Upper lobe of left lung (tissue), 4 donors: ENCODE data around the gene ERC1.

Experiments
- EP300 ChIP-seq, 4 donors: sonication (generic); formaldehyde crosslinking; IDR thresholded peaks; one replicate each; pipeline ENCODE4 v1.5.1; 2017; ENCODE audit warnings: antibody characterized with exemption in 4 of 4, control low read depth in 2 of 4
- POLR2AphosphoS5 ChIP-seq, 2 donors: sonication (generic); formaldehyde crosslinking; IDR thresholded peaks; one replicate each; pipeline ENCODE4 v1.5.1; 2017; ENCODE audit warnings: antibody characterized with exemption in 2 of 2
- TF ChIP-seq, protein P1 (sequence below), 6 experiments: fragments of 450-650 bp in 4 of 6; fragments of 200-600 bp in 2 of 6; sonication (generic) in 2 of 6; IDR thresholded peaks; one replicate each; pipeline ENCODE4 v1.5.1; 2016 to 2019; ENCODE audit warnings: antibody characterized with exemption in 6 of 6

DNA sequence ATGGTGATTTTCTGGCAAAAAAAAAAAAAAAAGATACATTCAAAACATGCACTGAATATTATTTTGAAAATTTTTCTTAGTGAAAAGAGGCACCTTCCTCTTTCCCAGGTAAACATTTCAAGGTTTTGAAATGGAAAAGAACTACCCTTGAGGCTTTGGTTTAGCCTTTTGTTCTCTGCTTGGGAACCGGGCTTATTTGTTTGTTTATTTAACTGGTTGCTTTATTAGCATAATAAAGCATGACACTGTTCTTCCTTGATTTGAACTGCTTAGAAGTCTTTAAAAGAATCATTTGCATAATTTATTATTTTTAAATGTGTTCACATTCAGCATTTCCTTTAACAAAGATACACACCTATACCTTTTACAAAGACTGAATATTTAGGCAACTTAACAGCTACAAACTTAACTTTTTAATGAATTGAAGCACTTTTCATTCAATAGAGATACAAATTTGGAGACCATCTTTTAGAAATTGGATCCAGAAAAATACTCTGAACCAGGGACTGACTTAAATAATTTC lies 428.9 kb downstream of the ERC1 start:
- TF ChIP-seq, protein P1, sequence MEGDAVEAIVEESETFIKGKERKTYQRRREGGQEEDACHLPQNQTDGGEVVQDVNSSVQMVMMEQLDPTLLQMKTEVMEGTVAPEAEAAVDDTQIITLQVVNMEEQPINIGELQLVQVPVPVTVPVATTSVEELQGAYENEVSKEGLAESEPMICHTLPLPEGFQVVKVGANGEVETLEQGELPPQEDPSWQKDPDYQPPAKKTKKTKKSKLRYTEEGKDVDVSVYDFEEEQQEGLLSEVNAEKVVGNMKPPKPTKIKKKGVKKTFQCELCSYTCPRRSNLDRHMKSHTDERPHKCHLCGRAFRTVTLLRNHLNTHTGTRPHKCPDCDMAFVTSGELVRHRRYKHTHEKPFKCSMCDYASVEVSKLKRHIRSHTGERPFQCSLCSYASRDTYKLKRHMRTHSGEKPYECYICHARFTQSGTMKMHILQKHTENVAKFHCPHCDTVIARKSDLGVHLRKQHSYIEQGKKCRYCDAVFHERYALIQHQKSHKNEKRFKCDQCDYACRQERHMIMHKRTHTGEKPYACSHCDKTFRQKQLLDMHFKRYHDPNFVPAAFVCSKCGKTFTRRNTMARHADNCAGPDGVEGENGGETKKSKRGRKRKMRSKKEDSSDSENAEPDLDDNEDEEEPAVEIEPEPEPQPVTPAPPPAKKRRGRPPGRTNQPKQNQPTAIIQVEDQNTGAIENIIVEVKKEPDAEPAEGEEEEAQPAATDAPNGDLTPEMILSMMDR (IDR thresholded peaks at IDR 0.05) = no peak
- no peak for TF ChIP-seq EP300 (IDR thresholded peaks at IDR 0.05)
- TF ChIP-seq POLR2AphosphoS5 (IDR thresholded peaks at IDR 0.05) = no peak
